Middle frontal gyrus (tissue), 1 donor: ENCODE data around the gene ZFP36L2.

Source experiments
- DNase-seq: peaks from one replicate; pipeline ENCODE4 v3.0.0-alpha.2; 2015; ENCODE audit warnings: low spot score; ENCODE audit errors: extremely low spot score

The ZFP36L2 gene

GRCh38 chr2:43226558-43226954, at the start of gene ZFP36L2:
TSS of gene ZFP36L2 (minus strand) at chr2:43226606. CDS start at chr2:43226315, 291 bp downstream.
- peak; percentile 85 for DNase-seq

DNA sequence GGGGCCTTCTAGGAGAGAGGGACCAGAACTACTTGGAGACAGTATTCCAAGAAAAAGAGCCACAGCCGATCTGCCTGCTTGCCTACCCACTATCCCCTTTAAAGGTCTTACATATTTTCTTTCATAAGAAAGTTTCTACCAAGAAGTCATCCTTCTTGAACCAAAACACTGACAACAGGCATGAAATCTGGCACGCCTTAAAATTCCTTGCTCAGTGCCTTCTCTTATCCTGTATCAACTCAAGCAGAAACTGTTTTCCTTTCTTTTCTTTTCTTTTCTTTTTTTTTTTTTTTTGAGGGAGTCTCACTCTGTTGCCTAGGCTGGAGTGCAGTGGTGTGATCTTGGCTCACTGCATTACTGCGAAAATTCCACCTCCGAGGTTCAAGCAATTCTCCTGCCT, 48.3 kb upstream of the ZFP36L2 start:
- DNase-seq = no peak

GRCh38 chr2:43274055-43274454, 47.6 kb upstream of the ZFP36L2 start:
- DNase-seq = no peak

GRCh38 chr2:43273529-43273928, 47.1 kb upstream of the ZFP36L2 start:
- DNase-seq = no peak

GRCh38 chr2:43270930-43271615, 44.7 kb upstream of the ZFP36L2 start:
- DNase-seq = no peak

DNA sequence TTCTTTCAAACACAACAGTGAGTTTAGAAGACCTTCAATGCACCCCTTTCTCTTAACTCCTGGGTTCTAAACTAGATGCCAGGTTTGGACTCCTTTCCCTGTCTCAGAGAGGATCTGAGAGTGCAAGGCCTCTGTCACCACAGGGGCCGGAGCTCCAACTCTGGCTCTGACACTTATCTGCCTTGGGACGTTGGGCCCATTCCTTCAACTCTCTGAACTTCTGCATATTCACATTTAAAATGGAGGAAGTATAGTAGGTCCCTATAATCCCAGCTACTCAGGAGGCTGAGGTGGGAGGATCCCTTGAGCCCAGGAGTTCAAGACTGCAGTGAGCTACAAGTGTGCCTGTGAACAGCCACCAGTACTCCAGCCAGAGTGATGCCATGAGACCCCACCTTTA, 44.1 kb upstream of the ZFP36L2 start:
- DNase-seq = no peak

- DNase-seq = no peak
Measured at GRCh38 chr2:43269706-43270105, 43.3 kb upstream of the ZFP36L2 start.

GRCh38 chr2:43269074-43269572, 42.7 kb upstream of the ZFP36L2 start:
- DNase-seq = no peak

- DNase-seq = no peak
Measured at GRCh38 chr2:43268066-43268953, 41.9 kb upstream of the ZFP36L2 start.

- DNase-seq = no peak
Measured at GRCh38 chr2:43267381-43267780, 41.0 kb upstream of the ZFP36L2 start.

DNA sequence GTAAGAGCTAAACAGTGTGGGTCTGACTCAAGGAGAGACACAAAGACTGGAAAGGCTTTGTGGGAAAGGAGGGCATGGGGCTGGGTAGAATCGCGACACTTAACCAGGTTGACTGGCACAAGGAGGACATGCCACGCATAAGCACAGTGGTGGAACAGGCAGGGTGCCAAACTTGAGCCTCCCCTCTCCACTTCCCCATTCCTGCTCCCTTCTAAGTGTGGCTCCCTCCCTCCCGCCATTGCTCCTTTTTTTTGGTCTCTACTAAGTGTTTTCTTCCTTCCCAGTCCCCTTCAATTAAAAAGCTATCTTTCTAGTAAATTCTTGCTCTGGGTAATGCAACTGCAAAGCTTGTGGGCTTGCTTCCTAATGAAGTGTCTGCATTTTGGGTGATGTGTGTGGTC, 40.3 kb upstream of the ZFP36L2 start:
- DNase-seq = no peak

GRCh38 chr2:43265421-43265820, 39.0 kb upstream of the ZFP36L2 start:
- no peak for DNase-seq

DNA sequence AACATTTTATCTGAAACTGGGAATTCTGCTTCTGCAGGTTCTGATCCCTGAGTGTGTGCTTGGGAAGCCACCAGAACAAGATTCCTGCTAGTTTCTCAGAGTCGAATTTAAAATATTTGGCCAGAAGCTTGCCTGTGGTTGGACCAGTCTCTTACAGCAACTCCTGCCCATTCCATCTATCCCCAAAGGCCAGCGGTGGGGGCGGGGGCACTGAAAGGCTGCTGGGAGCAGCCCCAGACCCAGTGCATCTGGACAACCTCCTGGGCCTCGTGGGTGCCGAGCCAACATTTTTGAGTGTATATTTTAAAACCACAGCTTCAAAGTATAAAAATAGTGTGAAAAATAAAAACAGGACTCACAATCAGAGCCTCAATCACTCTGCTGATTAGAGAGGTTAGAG, 38.6 kb upstream of the ZFP36L2 start:
- DNase-seq = no peak

- DNase-seq = no peak
Measured at GRCh38 chr2:43262951-43263350, 36.5 kb upstream of the ZFP36L2 start.

GRCh38 chr2:43262239-43262638, 35.8 kb upstream of the ZFP36L2 start:
- no peak for DNase-seq

DNA sequence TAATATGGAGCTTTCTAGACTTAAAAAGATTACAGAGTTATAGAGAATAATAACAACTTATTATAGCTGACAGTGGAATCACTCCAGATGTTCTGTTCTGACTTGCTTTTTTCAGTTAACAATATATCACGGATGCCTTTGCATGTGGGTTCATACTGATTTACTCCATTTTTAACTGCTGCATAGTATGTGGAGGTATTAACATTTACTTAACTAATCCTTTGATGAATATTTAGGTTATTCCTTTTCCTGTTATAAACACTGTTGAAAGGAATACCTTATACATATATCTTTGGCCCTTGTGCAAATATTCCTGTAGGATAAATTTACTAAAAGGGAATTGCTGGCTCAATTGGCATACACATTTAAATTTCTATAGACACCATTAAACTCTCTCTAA, 33.1 kb upstream of the ZFP36L2 start:
- DNase-seq = no peak

DNA sequence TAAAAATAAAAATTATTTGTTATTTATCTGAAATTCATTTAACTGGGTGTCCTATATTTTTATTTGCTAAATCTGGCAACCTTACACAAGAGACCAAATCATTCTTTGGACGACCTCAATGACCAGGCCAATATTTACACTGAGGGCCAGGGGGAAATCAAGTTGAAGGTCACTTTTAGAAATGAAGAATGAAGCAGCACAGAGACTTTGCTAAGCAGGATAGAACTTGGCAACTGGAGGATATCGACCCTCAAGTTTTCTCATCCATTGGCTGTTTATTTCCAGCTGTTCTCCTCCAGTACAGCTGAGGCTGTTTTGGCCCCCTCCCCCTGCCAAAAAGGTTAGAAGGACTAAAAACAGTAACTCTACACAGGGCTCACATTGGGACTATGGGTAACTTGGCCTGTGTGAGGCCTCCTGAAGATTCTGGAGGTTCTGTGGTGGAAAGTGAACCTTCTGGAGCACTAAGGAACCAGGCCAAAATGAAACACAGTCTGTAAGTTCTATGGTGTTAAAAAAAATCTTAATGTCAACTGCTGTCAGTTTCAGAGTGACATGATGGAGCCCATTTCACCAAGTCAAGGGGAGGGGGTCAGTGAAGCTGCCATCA, 32.2 kb upstream of the ZFP36L2 start:
- no peak for DNase-seq

DNA sequence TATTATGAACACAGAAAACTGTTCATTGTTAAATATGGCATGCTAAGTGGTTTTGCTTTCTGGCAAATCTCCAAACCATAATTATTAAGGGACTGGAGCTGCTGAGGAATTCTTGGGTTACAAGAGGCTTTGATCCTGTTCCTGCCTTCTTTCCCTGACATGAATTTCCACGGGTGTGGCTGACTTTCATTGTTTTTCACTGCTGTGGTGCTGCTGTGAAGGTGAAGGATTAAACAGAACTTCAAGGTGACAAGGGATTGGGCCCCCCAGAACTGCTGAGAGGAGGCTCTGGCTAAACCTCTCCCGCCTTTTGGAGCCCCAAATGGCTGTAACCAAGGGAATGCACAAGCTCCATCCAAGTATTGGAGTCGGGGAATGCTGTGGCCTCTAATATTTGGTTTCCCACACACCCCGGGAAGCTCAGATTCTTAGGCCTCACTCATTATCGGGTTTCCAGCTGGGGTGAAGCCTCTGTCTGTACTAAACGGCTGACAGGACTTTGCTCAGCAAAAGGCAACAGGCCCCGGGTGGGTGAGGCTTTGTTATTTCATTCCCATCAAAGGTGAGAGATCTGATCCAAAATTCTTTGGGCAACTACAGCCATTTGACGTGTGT, 29.0 kb upstream of the ZFP36L2 start:
- DNase-seq = no peak

- DNase-seq = no peak
Measured at GRCh38 chr2:43254331-43254730, 27.9 kb upstream of the ZFP36L2 start.

- DNase-seq = no peak
Measured at GRCh38 chr2:43251171-43251731, 24.8 kb upstream of the ZFP36L2 start.

GRCh38 chr2:43250015-43250414, 23.6 kb upstream of the ZFP36L2 start:
- DNase-seq = no peak
